ENCODE measurements around the gene CCDC85C. TPM values are rescaled to one million over a fixed set of nuclear protein-coding genes. Genes with fewer than 3 reads are reported as not detected.
A peak's percentile ranks its signal among the peaks of the same experiment; 100 is the strongest.

Gene CCDC85C
- total and polyA plus RNA-seq, 4 donors = 8.4 to 34.5 (median 25.0) TPM

DNA sequence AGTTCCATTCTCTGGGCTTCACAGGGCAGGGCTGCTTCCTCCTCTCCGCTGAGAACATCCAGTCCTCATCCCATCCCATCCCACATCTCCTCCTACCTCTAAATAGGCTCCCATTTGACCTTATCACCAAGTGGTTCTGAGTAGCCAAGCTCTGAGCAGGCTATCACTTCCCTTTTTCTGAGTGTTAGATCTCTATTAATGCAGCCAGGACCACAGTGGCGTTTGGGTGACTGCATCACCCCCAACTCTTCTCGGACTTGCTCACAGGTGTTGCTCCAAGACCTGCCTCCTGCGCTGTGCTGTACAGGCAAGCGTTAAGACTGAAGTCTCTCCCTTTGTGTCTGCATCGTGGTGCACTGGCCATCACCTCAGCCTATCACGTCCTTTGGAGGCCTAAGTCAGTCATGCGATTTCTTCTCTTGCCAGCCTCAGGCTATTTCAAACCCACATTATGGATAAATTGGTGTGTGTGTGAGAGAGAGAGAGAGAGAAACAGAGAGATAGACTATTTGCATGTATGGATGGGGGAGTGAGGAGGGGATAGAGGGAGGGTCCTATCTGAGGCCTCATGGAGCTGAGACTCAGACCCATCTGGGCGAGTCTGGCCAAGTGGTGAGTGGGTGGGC, 28.5 kb upstream of the CCDC85C start:
- H3K4me3 ChIP-seq (ENCODE audit: low read depth, low read length) = no peak overlapping the region
- no peak overlapping the region for H3K27ac ChIP-seq (ENCODE audit: low read depth, low read length)
- H3K27me3 ChIP-seq (ENCODE audit: control insufficient read depth, insufficient read depth, low read length) = no peaks in the 10 kb centered on the region
- no peaks in the 10 kb centered on the region for H3K9me3 ChIP-seq (ENCODE audit: control insufficient read depth, insufficient read depth, low read length)
- WGBS (ENCODE audit: insufficient coverage) = 95% methylated on average over 7 of the region's 9 CpGs
- no peak for DNase-seq (ENCODE audit: low read depth in 4 of 6, low spot score in 6 of 6)
- H3K4me1 ChIP-seq (ENCODE audit: control insufficient read depth, insufficient read depth, low read length) = peaks cover 19% of the 10 kb centered on the region
- no peaks in the 10 kb centered on the region for H3K36me3 ChIP-seq (ENCODE audit: control insufficient read depth, insufficient read depth, low read length)

DNA sequence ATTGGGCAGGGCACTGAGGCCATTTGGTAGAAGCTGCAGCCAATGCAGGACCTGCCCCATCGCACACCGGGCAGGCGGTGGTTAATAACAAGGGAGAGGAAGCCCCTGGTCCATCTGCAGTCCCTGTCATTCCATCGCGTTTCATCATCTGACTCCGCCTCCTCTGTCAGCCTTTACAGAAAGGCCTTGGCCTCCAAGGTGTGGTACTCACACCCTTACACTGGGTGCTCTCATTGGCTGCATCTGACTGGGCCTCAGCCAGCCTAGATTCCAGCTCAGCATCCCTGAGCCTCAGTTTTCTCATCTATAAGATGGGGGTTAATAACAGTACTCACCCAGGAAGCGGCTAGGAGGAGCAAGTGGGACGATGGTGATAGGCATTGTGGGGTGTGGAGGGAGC, 26.2 kb upstream of the CCDC85C start:
- WGBS (ENCODE audit: insufficient coverage) = 63% methylated on average over 6 of the region's 8 CpGs
- Histone ChIP-seq H3K4me1 (ENCODE audit: control insufficient read depth, insufficient read depth, low read length) (peaks cover 19% of the 10 kb centered on the region), H3K27ac (ENCODE audit: low read depth, low read length) (no peak overlapping the region), H3K27me3 (ENCODE audit: control insufficient read depth, insufficient read depth, low read length) (no peaks in the 10 kb centered on the region), H3K9me3 (ENCODE audit: control insufficient read depth, insufficient read depth, low read length) (no peaks in the 10 kb centered on the region), H3K4me3 (ENCODE audit: low read depth, low read length) (no peak overlapping the region), H3K36me3 (ENCODE audit: control insufficient read depth, insufficient read depth, low read length) (peaks cover 7% of the 10 kb centered on the region)
- DNase-seq (ENCODE audit: low read depth in 4 of 6, low spot score in 6 of 6) = no peak

DNA sequence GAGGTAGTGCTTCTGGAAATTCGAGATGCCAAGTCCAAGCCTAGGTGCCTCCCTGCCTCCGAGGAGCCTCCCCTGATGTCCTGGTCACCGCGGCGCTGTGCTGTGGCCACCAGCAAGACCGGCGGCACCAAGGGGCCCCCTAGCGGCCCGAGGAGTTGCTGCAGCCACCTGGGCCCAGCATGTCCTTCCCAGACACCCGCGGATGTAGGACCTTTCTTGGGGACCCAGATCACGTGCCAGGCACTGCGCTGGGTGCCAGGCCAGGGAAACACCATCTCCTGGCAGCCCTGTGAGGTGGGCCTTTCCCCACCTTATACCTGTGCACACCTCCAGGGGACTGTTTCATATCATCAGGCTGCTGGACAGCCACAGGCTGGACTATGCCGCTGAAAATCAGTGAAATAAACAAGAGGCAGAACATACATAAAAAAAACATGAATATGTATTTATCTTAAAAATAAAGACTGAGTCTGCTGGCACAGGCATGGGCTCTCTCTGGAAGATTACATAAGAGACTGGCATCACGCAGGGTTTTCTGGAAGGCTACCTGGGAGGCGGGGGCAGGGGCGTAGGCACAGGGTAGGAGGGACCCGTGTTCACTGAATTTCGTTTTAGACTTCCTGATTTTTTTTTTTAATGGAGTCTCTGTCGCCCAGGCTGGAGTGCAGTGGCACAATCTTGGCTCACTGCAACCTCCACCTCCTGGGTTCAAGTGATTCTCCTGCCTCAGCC, 25.0 kb upstream of the CCDC85C start:
- H3K9me3 ChIP-seq (ENCODE audit: control insufficient read depth, insufficient read depth, low read length) = no peaks in the 10 kb centered on the region
- WGBS (ENCODE audit: insufficient coverage) = 26% methylated on average over 18 of the region's 20 CpGs
- no peaks in the 10 kb centered on the region for H3K27me3 ChIP-seq (ENCODE audit: control insufficient read depth, insufficient read depth, low read length)
- no peak overlapping the region for H3K4me3 ChIP-seq (ENCODE audit: low read depth, low read length)
- peaks cover 12% of the 10 kb centered on the region for H3K36me3 ChIP-seq (ENCODE audit: control insufficient read depth, insufficient read depth, low read length)
- peaks cover 20% of the 10 kb centered on the region for H3K4me1 ChIP-seq (ENCODE audit: control insufficient read depth, insufficient read depth, low read length)
- DNase-seq (ENCODE audit: low read depth in 4 of 6, low spot score in 6 of 6) = peak in 3 of 6 donors; percentile 37 to 84 (median 78)
- H3K27ac ChIP-seq (ENCODE audit: low read depth, low read length) = no peak overlapping the region

DNA sequence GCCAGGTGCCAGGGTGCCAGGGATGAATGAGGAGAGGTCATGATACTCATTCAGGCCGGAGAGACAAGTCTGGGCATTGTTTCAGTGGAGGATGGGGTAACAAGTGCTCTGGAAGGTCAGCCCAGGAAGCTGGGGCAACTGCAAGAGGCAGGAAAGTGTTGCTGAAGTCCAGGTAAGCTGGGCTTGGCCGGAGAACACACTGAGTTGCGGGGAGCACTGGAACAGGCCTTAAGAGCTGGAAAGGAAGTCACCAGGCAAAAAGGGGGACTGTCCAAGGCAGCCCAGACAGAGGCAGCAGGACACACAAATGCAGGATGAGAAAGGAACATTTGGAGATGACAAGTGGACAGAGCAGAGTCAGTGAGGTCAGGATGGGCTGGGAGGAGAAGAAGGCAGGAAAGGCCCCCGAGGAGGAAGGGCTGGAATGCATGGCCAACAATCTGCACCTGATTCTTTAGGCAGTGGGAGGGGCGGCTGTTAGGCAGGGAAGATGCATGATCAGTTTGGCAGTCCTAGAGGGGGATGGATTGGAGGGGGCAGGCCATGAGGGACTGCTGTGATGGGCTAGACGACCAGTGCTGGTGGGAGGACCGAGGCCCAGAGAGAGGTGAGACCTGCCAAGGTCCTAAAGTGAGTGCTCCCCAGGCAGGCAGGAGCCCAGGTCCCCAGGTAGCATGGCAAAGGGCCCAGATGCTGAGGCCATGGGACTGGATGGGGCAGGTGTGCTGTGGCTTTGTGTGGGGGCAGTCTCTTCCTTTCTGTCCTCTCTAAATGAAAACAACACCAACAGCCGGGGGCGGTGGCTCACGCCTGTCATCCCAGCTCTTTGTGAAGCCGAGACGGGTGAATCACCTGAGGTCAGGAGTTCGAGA, 23.7 kb upstream of the CCDC85C start:
- WGBS (ENCODE audit: insufficient coverage) = 77% methylated on average over 10 of the region's 13 CpGs

DNA sequence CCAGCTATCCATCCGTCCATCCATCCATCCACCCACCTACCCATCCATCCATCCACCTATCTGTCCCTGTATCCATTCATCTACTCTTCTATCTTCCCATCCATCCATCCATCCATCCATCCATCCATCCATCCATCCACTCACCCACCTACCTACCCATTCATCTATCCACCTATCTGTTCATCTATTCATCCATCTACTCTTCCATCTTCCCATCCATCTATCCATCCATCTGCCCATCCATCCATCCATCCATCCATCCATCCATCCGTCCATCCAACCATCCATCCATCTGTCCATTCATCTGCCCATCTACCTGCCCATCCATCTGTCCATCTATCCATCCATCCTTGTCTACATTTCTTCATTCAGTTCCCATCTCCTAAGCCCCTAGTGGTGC, 23.1 kb upstream of the CCDC85C start:
- no peak for DNase-seq (ENCODE audit: low read depth in 4 of 6, low spot score in 6 of 6)
- Histone ChIP-seq H3K27me3 (ENCODE audit: control insufficient read depth, insufficient read depth, low read length) (no peaks in the 10 kb centered on the region), H3K4me1 (ENCODE audit: control insufficient read depth, insufficient read depth, low read length) (peaks cover 14% of the 10 kb centered on the region), H3K4me3 (ENCODE audit: low read depth, low read length) (no peak overlapping the region), H3K27ac (ENCODE audit: low read depth, low read length) (no peak overlapping the region), H3K36me3 (ENCODE audit: control insufficient read depth, insufficient read depth, low read length) (peaks cover 12% of the 10 kb centered on the region), H3K9me3 (ENCODE audit: control insufficient read depth, insufficient read depth, low read length) (no peaks in the 10 kb centered on the region)
- WGBS (ENCODE audit: insufficient coverage) = 96% methylated on average over 2 of the region's 2 CpGs

More for the DNA sequence above, 23.7 kb upstream of the CCDC85C start:
- no peak for DNase-seq (ENCODE audit: low read depth in 4 of 6, low spot score in 6 of 6)
- Histone ChIP-seq H3K9me3 (ENCODE audit: control insufficient read depth, insufficient read depth, low read length) (no peaks in the 10 kb centered on the region), H3K4me1 (ENCODE audit: control insufficient read depth, insufficient read depth, low read length) (peaks cover 14% of the 10 kb centered on the region), H3K4me3 (ENCODE audit: low read depth, low read length) (no peak overlapping the region), H3K36me3 (ENCODE audit: control insufficient read depth, insufficient read depth, low read length) (peaks cover 12% of the 10 kb centered on the region), H3K27me3 (ENCODE audit: control insufficient read depth, insufficient read depth, low read length) (no peaks in the 10 kb centered on the region), H3K27ac (ENCODE audit: low read depth, low read length) (no peak overlapping the region)

DNA sequence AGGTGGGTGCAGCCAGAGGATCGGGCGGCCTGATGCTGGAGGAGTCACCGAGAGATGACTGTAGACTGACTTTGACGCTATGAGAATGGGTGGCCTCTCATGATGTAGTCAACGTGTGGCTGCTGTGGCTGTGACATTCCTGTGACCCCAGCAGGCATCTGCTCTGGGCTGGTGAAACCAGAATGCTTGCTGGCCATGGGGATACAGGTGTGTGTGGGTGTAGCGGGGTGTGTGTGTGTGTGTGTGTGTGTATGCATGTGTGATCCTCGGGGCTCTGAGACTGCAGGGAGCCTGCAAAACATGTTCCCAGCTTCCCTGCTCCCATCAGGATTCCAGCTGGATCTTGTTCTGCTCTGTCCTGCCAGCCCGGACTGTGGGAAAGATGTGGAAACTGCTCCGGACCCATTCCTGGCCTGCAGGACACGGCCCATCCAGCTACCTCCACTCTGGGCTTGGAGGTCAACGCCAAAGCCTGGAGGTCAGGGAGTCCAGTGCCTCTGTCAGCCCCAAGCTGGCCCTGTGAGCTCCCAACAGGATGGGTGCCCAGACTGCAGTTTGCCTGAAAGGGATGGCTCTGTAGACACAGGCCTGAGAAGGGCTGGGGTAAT, 22.1 kb upstream of the CCDC85C start:
- Histone ChIP-seq H3K4me3 (ENCODE audit: low read depth, low read length) (no peak overlapping the region), H3K4me1 (ENCODE audit: control insufficient read depth, insufficient read depth, low read length) (peaks cover 14% of the 10 kb centered on the region), H3K36me3 (ENCODE audit: control insufficient read depth, insufficient read depth, low read length) (peaks cover 12% of the 10 kb centered on the region), H3K9me3 (ENCODE audit: control insufficient read depth, insufficient read depth, low read length) (no peaks in the 10 kb centered on the region), H3K27me3 (ENCODE audit: control insufficient read depth, insufficient read depth, low read length) (no peaks in the 10 kb centered on the region), H3K27ac (ENCODE audit: low read depth, low read length) (no peak overlapping the region)
- 70% methylated on average over 10 of the region's 11 CpGs for WGBS (ENCODE audit: insufficient coverage)
- DNase-seq (ENCODE audit: low read depth in 4 of 6, low spot score in 6 of 6) = no peak

DNA sequence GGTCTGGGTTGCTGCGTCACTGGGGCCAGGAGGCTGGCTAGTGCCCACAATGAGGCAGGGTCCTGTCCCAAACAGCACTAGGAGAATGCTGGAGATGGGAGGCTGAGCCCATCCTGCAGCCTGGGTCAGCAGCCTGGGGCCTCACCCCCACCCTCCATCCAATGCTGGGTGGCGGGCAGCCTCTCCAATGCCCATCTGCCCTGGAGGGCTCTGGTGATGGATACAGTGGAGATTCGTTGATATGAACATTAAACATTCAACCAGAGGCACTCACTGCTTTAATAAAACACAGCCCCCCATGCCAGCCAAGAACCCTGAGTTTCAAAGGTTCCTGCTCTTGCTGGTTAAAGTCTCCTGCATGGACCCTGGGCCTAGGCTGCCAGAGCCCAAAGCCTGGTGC, 21.5 kb upstream of the CCDC85C start:
- Histone ChIP-seq H3K36me3 (ENCODE audit: control insufficient read depth, insufficient read depth, low read length) (peaks cover 12% of the 10 kb centered on the region), H3K27ac (ENCODE audit: low read depth, low read length) (no peak overlapping the region), H3K4me1 (ENCODE audit: control insufficient read depth, insufficient read depth, low read length) (peaks cover 15% of the 10 kb centered on the region), H3K27me3 (ENCODE audit: control insufficient read depth, insufficient read depth, low read length) (no peaks in the 10 kb centered on the region), H3K9me3 (ENCODE audit: control insufficient read depth, insufficient read depth, low read length) (no peaks in the 10 kb centered on the region), H3K4me3 (ENCODE audit: low read depth, low read length) (no peak overlapping the region)
- WGBS (ENCODE audit: insufficient coverage) = 94% methylated on average over 2 of the region's 3 CpGs
- no peak for DNase-seq (ENCODE audit: low read depth in 4 of 6, low spot score in 6 of 6)

DNA sequence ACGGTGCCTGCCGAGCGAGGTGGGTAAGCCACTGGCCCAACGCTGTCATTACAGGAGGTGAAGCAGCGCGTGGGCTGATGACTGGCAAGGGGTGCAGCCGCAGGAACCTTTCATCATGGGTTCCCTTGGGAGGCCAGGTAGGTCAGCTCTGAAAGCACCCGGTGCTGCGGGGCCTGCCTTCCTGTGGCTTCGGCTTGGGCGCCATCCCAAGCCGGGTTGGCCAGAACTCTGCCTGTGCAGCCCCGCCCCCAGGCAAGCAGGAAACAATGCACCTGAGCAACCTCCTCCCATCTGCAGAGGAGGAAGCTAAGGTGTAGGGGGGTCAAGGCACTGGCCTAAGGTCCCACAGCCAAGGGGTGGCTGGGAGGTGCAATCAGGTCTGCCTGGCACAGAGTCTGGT, 21.0 kb upstream of the CCDC85C start:
- no peaks in the 10 kb centered on the region for H3K27me3 ChIP-seq (ENCODE audit: control insufficient read depth, insufficient read depth, low read length)
- H3K4me1 ChIP-seq (ENCODE audit: control insufficient read depth, insufficient read depth, low read length) = peaks cover 20% of the 10 kb centered on the region
- no peaks in the 10 kb centered on the region for H3K9me3 ChIP-seq (ENCODE audit: control insufficient read depth, insufficient read depth, low read length)
- DNase-seq (ENCODE audit: low read depth in 4 of 6, low spot score in 6 of 6) = no peak
- no peak overlapping the region for H3K4me3 ChIP-seq (ENCODE audit: low read depth, low read length)
- no peak overlapping the region for H3K27ac ChIP-seq (ENCODE audit: low read depth, low read length)
- WGBS (ENCODE audit: insufficient coverage) = 80% methylated on average over 9 of the region's 13 CpGs
- peaks cover 12% of the 10 kb centered on the region for H3K36me3 ChIP-seq (ENCODE audit: control insufficient read depth, insufficient read depth, low read length)

DNA sequence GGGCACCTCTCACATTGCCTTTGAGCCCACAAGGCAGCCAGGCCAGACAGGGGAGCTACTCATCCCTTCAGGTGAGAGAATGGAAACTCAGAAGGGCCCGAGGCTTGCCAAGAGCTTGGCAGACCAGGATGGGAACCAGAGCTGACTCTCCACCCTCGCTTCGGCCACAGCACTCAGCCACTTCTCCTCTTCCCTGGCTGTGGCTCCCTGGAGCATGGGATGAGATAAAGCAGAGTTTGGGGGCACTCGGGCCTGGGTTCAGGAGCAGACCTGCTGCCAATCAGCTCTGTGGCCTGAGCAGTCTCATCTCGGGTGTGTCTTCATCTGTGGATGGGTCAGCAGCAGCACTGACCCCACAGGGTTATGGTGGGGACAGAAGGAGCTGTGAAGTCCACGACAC, 20.0 kb upstream of the CCDC85C start:
- no peak overlapping the region for H3K4me3 ChIP-seq (ENCODE audit: low read depth, low read length)
- 86% methylated on average over 4 of the region's 6 CpGs for WGBS (ENCODE audit: insufficient coverage)
- no peaks in the 10 kb centered on the region for H3K27me3 ChIP-seq (ENCODE audit: control insufficient read depth, insufficient read depth, low read length)
- no peaks in the 10 kb centered on the region for H3K9me3 ChIP-seq (ENCODE audit: control insufficient read depth, insufficient read depth, low read length)
- H3K27ac ChIP-seq (ENCODE audit: low read depth, low read length) = no peak overlapping the region
- peaks cover 12% of the 10 kb centered on the region for H3K36me3 ChIP-seq (ENCODE audit: control insufficient read depth, insufficient read depth, low read length)
- peaks cover 24% of the 10 kb centered on the region for H3K4me1 ChIP-seq (ENCODE audit: control insufficient read depth, insufficient read depth, low read length)
- DNase-seq (ENCODE audit: low read depth in 4 of 6, low spot score in 6 of 6) = no peak
